Dermis blood vessel endothelial cell (primary cell): Measurements from ENCODE around the gene SLC12A3. TPM values are rescaled to one million over a fixed set of nuclear protein-coding genes. Genes with fewer than 3 reads are reported as not detected.
"Not testable (repeated sequence)": the region's sequence is repeated elsewhere in the genome, so short reads cannot be mapped to it uniquely, and the experiment has no call there.

Experiments
- DNase-seq: peaks from one replicate; pipeline ENCODE4 v3.0.0; 2010
- total RNA-seq: library from RNA; depleted of rRNA; stranded (reverse); fragments of >200 nt; gene quantifications from 2 replicates; pipeline ENCODE4 v1.2.3, GENCODE V29; 2014

Gene SLC12A3
- total RNA-seq, 1 donor from 2014 or later = not detected

DNA sequence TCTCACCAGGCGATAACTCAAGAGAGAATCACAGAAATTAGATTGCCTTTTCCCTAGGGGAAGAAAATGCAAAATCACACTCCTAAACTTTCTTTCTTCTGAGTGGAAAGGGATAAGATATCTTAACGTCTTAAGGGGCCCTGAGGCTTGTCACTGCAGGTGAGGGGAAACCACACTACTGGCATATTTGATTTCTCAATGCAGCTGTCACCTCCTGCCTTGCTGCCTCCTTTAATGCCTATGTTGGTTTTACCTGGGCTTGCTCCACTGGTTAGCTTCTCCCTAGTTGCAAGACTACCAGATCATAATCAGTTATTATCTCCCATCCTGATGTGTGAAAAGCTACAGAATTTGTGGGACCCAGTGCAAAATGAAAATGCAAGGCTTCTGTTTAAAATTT lies 62.5 kb downstream of the SLC12A3 start:
- DNase-seq = no peak

- DNase-seq = no peak
Observed at GRCh38 chr16:56929639-56930038, 64.6 kb downstream of the SLC12A3 start.

DNA sequence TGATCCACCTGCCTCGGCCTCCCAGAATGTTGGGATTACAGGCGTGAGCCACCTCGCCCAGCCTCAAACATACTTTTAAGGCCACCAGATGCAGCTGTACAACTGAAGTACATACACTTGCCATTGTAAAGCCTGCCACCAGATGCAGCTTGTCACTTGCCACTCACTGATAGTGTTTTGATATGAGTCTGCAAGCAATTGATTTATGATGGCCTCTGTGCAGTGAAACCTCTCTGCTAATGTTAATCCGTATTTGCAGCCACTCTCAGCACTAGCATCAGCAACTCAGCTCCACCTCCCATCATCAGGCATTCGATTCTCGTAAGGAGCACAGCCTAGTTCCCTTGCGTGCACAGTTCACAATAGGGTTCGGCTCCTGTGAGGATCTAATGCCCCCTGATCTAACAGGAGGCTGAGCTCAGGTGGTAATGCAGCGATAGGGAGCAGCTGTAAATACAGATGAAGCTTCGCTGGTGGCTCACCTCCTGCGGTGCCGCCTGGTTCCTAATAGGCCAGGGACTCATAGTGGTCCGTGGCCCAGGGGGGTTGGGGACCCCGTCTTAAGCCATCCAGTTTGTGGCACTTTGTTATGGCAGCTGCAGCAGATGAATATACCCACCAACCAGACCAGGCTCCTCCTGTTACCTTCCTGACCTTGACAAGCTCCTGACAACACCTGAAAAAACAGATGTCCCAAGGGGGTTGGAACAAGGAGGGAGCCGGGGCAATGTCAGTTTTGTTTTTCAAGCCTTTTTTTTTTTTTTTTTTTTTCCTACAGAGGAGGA lies 65.7 kb downstream of the SLC12A3 start:
- no peak for DNase-seq

DNA sequence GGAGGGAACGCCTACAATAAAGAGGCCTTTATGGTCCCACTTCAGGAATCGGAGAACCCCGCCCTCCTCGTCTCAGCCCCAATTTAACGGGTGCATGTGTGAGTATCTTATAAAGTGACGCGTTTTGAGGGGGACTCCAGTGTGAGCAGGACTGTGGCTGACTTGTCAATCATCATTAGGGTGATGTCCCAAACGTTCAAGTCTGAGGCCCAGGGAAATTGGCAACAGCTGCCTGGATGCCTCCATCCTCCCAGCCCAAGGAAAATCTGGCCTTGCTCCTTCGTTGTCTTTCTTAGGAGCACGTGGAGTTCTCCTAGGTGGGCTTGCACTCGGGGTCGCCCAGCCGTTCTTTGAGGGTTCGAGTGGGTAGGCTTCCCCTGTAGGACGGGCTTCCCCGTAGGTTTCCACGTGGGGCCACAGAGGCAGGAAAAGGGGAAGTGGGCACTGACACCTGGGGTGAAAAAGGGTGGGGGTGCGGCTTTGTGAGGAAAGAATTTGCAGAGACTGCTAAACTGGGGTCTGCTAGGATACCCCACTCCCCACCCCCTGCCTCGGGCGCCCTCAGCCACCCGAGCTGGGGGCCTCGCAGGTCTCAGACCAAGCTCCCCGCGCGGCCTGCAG lies 66.4 kb downstream of the SLC12A3 start:
- no peak for DNase-seq

- peak; percentile 99 for DNase-seq
Observed at GRCh38 chr16:56931892-56932720, 67.1 kb downstream of the SLC12A3 start, which contains the start of gene HERPUD1. TSS of gene HERPUD1 (plus strand) at chr16:56932142. CDS start at chr16:56932245, 103 bp downstream.

DNA sequence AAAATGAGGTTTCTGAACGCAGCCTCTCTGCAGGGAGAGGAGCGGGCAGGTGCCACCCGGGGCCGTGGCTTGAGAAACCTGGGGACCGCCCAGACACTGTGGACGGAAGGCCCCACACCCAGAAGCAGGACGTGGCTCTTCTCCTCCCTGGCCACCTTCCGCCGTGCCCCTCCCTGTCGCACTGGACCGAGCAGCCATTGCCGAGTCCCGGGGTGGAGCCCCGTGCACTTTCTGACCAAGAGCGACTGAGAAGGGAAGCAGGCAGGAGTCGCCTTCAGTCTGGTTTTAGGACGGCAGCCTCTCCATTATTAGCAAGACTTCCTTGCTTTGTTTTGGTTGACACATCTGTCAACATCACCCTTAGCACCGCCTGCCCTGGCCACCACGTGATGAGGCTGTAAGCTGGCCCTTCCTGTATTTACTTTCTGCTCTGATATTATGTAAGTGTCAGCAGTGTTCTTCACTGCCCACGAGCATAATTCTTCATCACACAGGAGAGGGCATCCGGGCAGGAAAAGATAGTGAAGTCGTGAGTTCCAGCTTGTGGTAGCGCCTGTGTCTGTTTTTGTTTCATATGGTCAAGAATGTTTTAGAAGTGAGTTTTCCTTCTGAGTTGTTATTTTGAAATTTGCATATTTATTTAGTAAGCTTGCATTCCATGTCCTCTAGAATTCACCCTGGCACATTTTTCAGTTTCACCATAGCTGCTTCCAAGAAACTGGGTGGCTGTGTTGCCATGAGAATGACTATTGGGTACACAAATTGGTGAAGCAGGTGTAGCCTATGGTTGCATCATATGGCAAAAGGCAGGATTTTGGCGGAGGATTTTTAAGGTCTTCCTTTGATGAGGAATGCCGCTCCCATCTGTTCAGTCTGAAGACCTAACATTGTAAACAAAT lies 68.0 kb downstream of the SLC12A3 start:
- DNase-seq = peak; percentile 90

GRCh38 chr16:56933828-56934598 lies 69.0 kb downstream of the SLC12A3 start:
- DNase-seq = no peak

- DNase-seq = not testable (repeated sequence)
Observed at GRCh38 chr16:56934599-56935145, 69.7 kb downstream of the SLC12A3 start.

GRCh38 chr16:56935201-56935600 lies 70.2 kb downstream of the SLC12A3 start:
- DNase-seq = no peak

DNA sequence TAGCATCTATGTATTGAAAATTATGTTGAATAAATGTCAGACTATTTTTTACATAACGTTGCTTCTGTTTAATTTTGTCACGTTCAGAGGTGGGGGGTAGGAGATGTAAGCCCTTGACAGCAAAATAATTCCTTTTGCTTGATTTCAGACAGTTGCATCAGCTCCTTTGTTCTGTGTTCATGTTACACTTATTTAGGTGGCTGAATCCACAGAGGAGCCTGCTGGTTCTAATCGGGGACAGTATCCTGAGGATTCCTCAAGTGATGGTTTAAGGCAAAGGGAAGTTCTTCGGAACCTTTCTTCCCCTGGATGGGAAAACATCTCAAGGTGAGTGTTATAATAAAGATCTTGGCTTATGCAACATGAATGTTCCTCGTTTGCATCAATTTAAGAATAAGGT lies 71.5 kb downstream of the SLC12A3 start:
- DNase-seq = no peak

DNA sequence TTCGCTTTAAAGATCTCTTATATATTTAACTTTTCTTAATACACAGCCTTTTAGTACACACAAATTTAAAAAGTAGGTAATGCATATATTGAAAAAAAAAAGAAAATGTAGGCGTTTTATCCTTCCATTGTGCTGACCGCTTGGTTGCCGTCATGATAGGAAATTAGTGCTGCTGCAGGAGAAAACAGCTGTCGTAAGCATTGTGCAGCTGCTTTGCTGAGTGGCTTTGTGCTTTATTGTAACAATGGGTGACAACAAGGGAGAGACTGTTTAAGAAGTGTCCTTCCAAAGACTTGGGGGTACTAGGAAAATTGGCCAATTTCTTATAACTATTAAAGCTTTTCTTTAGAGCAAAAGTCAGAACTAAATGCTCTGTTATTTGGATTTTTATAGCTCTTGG lies 71.9 kb downstream of the SLC12A3 start:
- no peak for DNase-seq

GRCh38 chr16:56938664-56939513 lies 73.9 kb downstream of the SLC12A3 start:
- no peak for DNase-seq

DNA sequence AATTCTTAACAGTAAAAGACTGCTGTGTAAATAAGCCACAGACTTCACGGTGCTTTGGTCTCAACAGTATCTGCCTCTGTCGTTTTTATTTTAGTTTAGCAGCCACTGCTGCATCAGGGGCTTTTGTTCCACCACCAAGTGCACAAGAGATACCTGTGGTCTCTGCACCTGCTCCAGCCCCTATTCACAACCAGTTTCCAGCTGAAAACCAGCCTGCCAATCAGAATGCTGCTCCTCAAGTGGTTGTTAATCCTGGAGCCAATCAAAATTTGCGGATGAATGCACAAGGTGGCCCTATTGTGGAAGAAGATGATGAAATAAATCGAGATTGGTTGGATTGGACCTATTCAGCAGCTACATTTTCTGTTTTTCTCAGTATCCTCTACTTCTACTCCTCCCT lies 74.8 kb downstream of the SLC12A3 start:
- DNase-seq = no peak

DNA sequence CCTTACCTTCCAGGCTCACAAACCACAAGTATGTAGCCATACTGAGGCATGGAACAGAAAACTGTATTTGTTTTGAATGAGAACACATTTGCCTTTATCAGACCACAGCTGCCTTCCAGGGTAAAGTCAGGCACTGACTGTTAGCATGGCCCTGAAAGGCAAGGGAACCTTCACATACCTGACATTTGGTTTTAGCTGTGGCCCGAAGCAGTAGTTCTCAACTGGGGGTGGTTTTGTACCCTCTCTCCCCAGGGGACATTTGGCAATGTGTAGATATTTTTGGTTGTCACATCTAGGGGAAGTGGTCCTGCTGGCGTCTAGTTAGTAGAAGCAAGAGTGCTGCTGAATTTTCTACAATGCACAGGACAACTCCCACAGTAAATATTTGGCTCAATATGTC lies 76.1 kb downstream of the SLC12A3 start:
- no peak for DNase-seq

DNA sequence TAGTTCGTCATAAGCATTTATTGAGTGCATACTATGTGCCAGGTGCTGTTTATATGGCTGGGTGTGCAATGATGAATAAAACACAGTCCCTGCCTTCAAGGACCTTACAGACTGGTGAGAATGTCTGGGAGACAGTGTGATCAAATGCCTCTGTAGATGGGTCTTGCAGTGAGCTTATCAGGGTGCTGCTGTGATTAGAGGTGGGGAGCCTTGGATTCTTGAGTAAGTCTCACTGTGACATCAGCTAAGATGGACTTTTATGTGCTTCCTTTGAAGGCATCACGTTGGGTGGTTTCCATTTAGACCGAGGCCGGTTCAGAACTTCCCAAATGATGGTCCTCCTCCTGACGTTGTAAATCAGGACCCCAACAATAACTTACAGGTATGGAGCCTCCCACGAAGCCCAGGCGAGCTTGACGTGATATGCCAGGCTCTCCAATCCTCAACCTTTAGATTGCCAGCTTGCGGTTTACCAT lies 76.9 kb downstream of the SLC12A3 start:
- no peak for DNase-seq

GRCh38 chr16:56943761-56944375 lies 78.9 kb downstream of the SLC12A3 start:
- no peak for DNase-seq

DNA sequence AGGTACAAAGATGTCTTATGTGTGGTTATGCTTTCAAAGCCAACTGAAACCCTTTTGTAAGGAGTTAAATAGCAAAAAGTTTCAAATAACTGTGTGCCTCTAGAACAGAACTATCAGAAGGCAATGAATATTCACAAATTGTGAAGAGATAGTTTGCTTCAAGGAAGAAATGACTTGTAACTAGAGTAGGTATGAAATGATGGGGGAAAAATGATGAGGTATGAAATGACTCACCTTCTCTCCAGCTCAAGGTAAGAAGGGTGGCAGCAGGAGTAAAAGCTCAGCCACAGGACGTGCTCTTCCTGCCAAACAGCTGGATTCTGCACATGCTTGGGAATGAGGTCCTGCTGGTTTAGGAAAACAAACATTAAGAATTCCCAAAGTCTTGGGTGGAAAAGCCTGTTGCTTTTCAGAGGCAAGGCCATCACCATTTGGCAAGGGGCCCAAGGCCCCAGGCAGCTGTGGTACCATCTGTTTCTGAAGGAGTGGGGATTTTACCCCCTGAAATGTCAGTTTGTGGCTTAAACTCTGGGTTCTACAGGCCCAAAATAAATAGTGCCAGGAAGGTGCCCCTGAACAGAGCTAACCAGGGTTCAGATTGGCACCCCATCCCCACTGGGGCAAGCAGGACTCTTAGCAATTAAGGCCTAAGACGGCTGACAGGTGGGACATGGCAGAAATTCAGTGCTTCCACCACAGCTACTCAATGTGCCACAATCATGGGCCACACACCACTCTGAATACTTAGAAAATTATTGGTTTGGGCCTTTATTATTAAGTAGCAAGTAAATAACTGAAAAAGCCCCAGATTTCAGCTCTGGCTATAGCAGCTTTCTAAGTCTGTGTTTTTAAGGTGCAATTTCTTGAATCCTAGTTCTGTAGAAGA lies 80.2 kb downstream of the SLC12A3 start:
- no peak for DNase-seq

GRCh38 chr16:56945847-56946527 lies 81.0 kb downstream of the SLC12A3 start:
- DNase-seq = no peak
